Tibial nerve (tissue), 4 donors: ENCODE data around the gene IKBKE. TPM values are rescaled to one million over a fixed set of nuclear protein-coding genes. Genes with fewer than 3 reads are reported as not detected.

ENCODE experiments used
- DNase-seq, 2 donors: peaks; one replicate each; pipeline ENCODE4 v3.0.0-alpha.2; 2019; ENCODE audit warnings: low spot score in 2 of 2
- H3K27ac ChIP-seq, 4 donors: fragments of 200-600 bp; sonication (generic) in 3 of 4; one replicate each; pipeline ENCODE4 v1.5.1; 2017 to 2019; ENCODE audit warnings: mild to moderate bottlenecking in 1 of 4
- H3K27me3 ChIP-seq, 2 donors: fragments of 200-600 bp; sonication (generic) in 1 of 2; one replicate each; pipeline versions ENCODE4 v1.5.1 to v1.6.0; 2017 to 2019
- H3K36me3 ChIP-seq, 3 donors: fragments of 200-600 bp; sonication (generic); one replicate each; pipeline ENCODE4 v1.5.1; 2018 to 2019
- H3K4me1 ChIP-seq, 4 donors: fragments of 200-600 bp; sonication (generic) in 3 of 4; one replicate each; pipeline ENCODE4 v1.5.1; 2017 to 2019
- H3K4me3 ChIP-seq, 4 donors: fragments of 200-600 bp; sonication (generic) in 3 of 4; one replicate each; pipeline ENCODE4 v1.5.1; 2017 to 2019; ENCODE audit warnings: mild to moderate bottlenecking in 1 of 4, moderate library complexity in 1 of 4
- H3K9me3 ChIP-seq, 4 donors: fragments of 200-600 bp; sonication (generic) in 3 of 4; one replicate each; pipeline ENCODE4 v1.5.1; 2017 to 2019
- EP300 ChIP-seq, 2 donors: sonication (generic); formaldehyde crosslinking; IDR thresholded peaks; one replicate each; pipeline ENCODE4 v1.6.1; 2017; ENCODE audit warnings: antibody characterized with exemption in 2 of 2, mild to moderate bottlenecking in 1 of 2
- POLR2A ChIP-seq, 2 donors: fragments of 450-650 bp; IDR thresholded peaks; one replicate each; pipeline ENCODE4 v1.6.1; 2017; ENCODE audit warnings: antibody characterized with exemption in 2 of 2, mild to moderate bottlenecking in 2 of 2, moderate library complexity in 2 of 2
- WGBS, 2 donors: methylation state at CpG; one replicate each; pipeline ENCODE4 v1.1.5; 2018; 5-methylcytosine and 5-hydroxymethylcytosine counted together
- total RNA-seq, 4 donors: library from RNA; depleted of rRNA; stranded (reverse); fragments of >200 nt; gene quantifications; one replicate each; pipeline ENCODE4 v1.1.0, GENCODE V29; 2016
- TF ChIP-seq, protein P1 (sequence below), 5 experiments: fragments of 200-600 bp in 3 of 5; fragments of 450-650 bp in 2 of 5; sonication (generic) in 3 of 5; IDR thresholded peaks; one replicate each; pipeline ENCODE4 v1.5.1; 2016 to 2019; ENCODE audit warnings: antibody characterized with exemption in 5 of 5, mild to moderate bottlenecking in 3 of 5, moderate library complexity in 2 of 5

The IKBKE gene
- total RNA-seq, 4 donors from 2014 or later: 1.5 to 18.0 (median 3.7) TPM

DNA sequence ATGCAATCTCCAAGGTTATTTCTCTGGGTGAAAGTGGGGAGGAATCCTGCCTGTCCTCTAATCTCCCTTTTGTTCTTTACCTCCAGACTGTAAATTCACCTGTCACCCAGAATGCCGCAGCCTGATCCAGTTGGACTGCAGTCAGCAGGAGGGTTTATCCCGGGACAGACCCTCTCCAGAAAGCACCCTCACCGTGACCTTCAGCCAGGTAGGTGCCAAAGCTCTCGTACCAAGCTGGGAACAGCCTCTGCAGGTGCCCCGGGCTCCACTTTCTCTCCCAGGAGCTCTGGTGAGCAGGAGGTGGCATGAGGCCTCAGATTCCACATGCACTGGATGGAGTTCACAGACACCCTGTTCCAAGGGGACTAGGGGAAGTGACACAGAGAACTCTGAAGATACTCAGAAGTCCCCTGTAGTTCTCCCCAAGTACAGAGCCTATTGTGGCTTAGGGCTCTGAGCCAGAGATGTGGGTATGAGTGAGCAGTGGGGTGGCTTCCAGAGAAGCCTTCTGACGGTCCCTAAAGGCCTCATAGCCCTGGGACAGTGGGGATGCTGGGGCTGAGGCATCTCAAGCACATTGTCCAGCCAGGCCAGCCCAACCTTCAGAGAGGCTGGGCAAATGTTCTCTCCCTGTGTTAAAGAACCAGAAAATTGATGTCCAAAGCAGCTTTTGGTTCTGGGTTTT lies 68.0 kb downstream of the IKBKE start:
- no peak for DNase-seq
- Histone ChIP-seq H3K27ac (no peak overlapping the region), H3K27me3 (no peaks in the 10 kb centered on the region), H3K9me3 (no peaks in the 10 kb centered on the region), H3K36me3 (no peaks in the 10 kb centered on the region), H3K4me1 (peaks cover 0 to 32% (median 14%) of the 10 kb centered on the region in 4 donors), H3K4me3 (no peak overlapping the region)
- 75 to 77% methylated on average over 6 of the region's 6 CpGs for WGBS, 2 donors
- no peak for TF ChIP-seq POLR2A (IDR thresholded peaks at IDR 0.05)
- TF ChIP-seq, protein P1, sequence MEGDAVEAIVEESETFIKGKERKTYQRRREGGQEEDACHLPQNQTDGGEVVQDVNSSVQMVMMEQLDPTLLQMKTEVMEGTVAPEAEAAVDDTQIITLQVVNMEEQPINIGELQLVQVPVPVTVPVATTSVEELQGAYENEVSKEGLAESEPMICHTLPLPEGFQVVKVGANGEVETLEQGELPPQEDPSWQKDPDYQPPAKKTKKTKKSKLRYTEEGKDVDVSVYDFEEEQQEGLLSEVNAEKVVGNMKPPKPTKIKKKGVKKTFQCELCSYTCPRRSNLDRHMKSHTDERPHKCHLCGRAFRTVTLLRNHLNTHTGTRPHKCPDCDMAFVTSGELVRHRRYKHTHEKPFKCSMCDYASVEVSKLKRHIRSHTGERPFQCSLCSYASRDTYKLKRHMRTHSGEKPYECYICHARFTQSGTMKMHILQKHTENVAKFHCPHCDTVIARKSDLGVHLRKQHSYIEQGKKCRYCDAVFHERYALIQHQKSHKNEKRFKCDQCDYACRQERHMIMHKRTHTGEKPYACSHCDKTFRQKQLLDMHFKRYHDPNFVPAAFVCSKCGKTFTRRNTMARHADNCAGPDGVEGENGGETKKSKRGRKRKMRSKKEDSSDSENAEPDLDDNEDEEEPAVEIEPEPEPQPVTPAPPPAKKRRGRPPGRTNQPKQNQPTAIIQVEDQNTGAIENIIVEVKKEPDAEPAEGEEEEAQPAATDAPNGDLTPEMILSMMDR (IDR thresholded peaks at IDR 0.05): no peak
- no peak for TF ChIP-seq EP300 (IDR thresholded peaks at IDR 0.05)

DNA sequence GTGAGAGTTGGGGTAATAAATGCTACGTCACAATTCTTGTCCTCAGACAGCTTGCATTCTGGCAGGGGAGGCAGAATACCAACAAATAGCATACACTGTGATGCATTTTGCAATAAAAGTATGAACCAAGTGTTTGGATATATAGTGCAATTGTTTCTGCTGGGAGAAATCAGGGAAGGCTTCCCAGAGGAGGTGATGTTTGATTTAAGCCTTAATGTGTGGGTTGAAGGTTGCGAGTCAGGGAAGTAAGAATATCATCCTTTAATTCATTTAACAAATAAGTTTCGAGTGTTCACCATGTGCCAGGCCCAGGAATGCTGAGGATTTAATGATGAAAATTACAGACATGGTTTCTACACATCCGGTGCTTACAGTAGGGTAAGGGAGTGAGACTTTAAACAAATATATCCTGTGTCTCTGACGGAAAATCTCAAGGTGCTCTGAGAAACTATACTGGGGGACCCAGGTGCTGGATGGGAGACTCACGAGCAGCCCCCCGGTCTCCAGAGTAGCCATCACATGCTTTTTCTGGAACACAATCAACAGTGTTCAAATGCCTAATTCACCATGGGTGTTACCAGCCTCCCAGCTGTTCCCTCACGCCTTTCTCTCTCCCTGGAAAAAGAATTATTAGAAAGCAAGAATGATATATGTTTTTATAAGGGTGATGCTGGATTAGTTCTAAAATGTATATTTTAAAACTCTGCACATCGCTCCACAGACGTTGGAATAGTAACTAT lies 68.8 kb downstream of the IKBKE start:
- DNase-seq: no peak
- TF ChIP-seq EP300 (IDR thresholded peaks at IDR 0.05): no peak
- TF ChIP-seq, protein P1 (IDR thresholded peaks at IDR 0.05): no peak
- no peak for TF ChIP-seq POLR2A (IDR thresholded peaks at IDR 0.05)
- no peaks in the 10 kb centered on the region for H3K27me3 ChIP-seq
- no peaks in the 10 kb centered on the region for H3K36me3 ChIP-seq
- H3K4me1 ChIP-seq: peaks cover 0 to 32% (median 14%) of the 10 kb centered on the region in 4 donors
- no peaks in the 10 kb centered on the region for H3K9me3 ChIP-seq
- WGBS, 2 donors: 82% methylated on average over 10 of the region's 10 CpGs
- no peak overlapping the region for H3K4me3 ChIP-seq
- peak overlapping the region in 3 of 4 donors; percentile 48 to 87 (median 80) for H3K27ac ChIP-seq

DNA sequence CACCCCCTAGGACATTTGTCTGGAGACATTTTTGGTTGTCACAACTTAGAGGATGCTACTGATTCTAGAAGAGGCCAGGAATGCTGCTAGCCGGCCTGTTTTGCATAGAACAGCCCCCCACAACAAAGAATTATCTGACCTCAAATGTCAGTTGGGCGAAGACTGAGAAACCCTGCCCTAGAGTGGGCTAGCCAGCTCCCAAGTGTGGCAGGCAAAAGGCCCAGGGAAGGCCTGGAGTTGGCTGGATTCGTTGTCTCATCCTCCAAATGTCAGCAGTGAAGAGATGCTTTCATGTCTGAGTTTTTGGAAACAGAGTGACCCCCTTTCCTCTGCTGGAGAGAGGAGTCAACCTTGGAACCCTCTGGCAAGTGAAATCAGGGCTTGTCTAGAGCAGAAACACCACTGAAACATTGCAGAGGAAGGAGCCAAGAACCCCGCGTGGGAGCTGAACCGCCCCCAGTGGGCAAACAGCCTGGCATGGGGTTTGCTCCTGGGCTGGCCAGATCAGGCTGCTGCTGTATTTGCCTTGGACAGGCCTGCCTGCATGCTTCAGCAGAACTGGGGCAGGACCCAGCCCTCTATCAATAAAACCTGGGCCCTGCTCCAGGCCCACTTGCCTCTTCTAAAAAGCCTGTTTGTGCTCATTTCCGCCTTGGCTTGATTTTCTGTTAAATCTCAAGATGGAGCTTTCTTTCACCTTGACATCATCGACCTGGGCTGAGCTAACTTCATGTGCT lies 69.9 kb downstream of the IKBKE start:
- DNase-seq: peak in 1 of 2 donors; percentile 38
- Histone ChIP-seq H3K27me3 (no peaks in the 10 kb centered on the region), H3K36me3 (no peaks in the 10 kb centered on the region), H3K27ac (peak overlapping the region; percentile 48 to 87 (median 72)), H3K9me3 (no peaks in the 10 kb centered on the region), H3K4me1 (peaks cover 0 to 34% (median 13%) of the 10 kb centered on the region in 4 donors), H3K4me3 (no peak overlapping the region)
- WGBS, 2 donors: 16 to 29% methylated on average over 8 of the region's 8 CpGs
- TF ChIP-seq POLR2A (IDR thresholded peaks at IDR 0.05): no peak
- peak in 1 of 2 donors; percentile 43 for TF ChIP-seq EP300 (IDR thresholded peaks at IDR 0.05)

DNA sequence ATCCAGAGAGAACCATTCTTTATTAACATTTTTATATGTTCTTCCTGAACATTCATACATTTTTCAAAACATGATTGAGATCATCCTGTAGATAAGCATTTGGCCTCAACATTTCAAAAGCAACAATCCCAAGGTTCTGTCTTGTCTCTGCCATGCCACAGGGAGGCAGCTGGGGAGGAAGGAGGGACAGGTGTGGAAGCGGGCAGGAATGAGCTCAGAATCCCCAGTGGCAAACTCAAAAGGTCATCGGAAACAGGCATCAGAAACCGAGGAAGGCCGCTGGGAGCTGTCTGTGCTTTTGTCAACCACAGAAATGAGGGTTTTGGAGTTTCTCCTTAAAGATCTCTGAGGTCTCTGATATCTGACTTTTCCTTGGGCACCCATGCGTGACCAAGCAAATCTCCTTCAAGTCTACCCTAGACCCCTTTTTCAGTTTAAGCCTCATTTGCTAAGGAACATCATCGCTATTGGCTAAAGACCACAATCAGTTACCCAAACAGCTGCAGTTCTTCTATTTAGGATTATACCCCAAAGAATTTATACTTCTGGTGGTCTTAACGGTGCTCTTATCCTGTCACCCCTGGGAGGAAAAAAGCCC lies 71.1 kb downstream of the IKBKE start:
- 84 to 90% methylated on average over 7 of the region's 7 CpGs for WGBS, 2 donors
- Histone ChIP-seq H3K27ac (peak overlapping the region; percentile 48 to 87 (median 72)), H3K4me3 (no peak overlapping the region)

More for the DNA sequence above, 71.1 kb downstream of the IKBKE start:
- H3K36me3 ChIP-seq: no peaks in the 10 kb centered on the region
- H3K27me3 ChIP-seq: no peaks in the 10 kb centered on the region
- no peaks in the 10 kb centered on the region for H3K9me3 ChIP-seq
- DNase-seq: no peak
- peaks cover 0 to 32% (median 12%) of the 10 kb centered on the region in 4 donors for H3K4me1 ChIP-seq
- TF ChIP-seq POLR2A (IDR thresholded peaks at IDR 0.05) (no peak), EP300 (IDR thresholded peaks at IDR 0.05) (no peak)
- TF ChIP-seq, protein P1 (IDR thresholded peaks at IDR 0.05): no peak
